ENCODE results near the gene TDP2.

TDP2 gene

DNA sequence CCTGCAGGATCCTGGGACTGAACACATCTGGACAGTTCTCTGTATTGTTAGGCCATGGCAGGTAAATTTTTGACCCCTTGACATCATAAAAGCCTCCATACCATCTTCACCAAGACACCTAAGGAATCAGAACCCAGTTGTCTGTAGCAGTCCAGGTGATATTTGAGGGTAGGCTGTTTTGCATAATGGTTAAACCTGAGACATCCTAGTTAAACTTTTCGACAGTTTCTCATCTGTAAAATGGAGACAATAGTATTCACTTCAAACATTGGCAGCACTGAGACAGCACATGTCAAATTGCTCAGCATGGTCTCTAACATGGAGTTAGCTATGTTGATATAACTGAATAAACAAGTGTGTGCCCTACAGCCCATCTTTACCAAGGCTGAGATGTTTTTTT, 27.5 kb upstream of the TDP2 start:
- TF ChIP-seq SIN3A (IDR thresholded peaks at IDR 0.05; ENCODE audit: borderline replicate concordance, insufficient read depth, low read length): no peak
- no peak for TF ChIP-seq TAF1 (IDR thresholded peaks at IDR 0.05; ENCODE audit: borderline replicate concordance, insufficient read depth, low read length)
- TF ChIP-seq, protein P1, sequence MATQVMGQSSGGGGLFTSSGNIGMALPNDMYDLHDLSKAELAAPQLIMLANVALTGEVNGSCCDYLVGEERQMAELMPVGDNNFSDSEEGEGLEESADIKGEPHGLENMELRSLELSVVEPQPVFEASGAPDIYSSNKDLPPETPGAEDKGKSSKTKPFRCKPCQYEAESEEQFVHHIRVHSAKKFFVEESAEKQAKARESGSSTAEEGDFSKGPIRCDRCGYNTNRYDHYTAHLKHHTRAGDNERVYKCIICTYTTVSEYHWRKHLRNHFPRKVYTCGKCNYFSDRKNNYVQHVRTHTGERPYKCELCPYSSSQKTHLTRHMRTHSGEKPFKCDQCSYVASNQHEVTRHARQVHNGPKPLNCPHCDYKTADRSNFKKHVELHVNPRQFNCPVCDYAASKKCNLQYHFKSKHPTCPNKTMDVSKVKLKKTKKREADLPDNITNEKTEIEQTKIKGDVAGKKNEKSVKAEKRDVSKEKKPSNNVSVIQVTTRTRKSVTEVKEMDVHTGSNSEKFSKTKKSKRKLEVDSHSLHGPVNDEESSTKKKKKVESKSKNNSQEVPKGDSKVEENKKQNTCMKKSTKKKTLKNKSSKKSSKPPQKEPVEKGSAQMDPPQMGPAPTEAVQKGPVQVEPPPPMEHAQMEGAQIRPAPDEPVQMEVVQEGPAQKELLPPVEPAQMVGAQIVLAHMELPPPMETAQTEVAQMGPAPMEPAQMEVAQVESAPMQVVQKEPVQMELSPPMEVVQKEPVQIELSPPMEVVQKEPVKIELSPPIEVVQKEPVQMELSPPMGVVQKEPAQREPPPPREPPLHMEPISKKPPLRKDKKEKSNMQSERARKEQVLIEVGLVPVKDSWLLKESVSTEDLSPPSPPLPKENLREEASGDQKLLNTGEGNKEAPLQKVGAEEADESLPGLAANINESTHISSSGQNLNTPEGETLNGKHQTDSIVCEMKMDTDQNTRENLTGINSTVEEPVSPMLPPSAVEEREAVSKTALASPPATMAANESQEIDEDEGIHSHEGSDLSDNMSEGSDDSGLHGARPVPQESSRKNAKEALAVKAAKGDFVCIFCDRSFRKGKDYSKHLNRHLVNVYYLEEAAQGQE (IDR thresholded peaks at IDR 0.05; ENCODE audit: insufficient read depth in 1 of 2, low read depth in 2 of 2, low read length in 2 of 2): no peak
- no peak for TF ChIP-seq POLR2AphosphoS5 (IDR thresholded peaks at IDR 0.05; ENCODE audit: low read depth, low read length)
- TF ChIP-seq FOXP2 (optimal IDR thresholded peaks at IDR 0.05; ENCODE audit: borderline replicate concordance, extremely low read depth, extremely low read length, insufficient read depth): no peak

DNA sequence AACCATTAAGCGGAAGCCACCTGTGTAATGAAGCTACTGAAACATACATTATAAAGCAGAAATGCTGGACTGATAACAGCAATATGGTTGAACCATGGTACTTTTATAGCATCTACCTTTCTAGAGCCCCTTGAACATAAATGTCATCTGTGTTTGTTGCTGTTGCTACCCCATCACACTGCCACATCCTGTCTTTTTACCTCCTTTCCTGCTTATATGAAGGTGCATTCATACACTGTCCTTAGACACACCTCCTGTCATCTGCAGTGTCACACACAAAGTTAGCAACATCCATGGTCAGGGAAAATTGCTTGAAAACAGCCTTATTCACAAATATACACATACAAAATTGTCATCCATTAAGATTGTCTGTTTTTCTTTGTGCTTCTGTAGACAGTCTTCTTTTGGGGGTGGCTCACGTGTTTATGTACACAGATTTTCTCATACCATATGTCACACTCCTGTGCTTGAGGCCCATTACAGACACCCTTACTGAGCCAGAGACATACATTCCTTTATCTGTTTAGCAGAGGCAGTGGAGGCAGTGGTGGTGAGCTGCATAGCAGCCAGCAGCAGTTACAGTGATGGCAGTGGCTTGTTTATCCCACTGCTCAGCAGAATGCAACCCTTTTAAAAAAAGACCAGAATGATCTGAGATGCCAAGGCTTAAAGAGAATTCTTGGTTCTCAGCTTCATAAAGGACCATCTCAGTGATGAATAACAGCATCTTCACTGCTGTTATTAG, 26.3 kb upstream of the TDP2 start:
- no peak for TF ChIP-seq SIN3A (IDR thresholded peaks at IDR 0.05; ENCODE audit: borderline replicate concordance, insufficient read depth, low read length)
- TF ChIP-seq FOXP2 (optimal IDR thresholded peaks at IDR 0.05; ENCODE audit: borderline replicate concordance, extremely low read depth, extremely low read length, insufficient read depth): no peak
- TF ChIP-seq POLR2AphosphoS5 (IDR thresholded peaks at IDR 0.05; ENCODE audit: low read depth, low read length): no peak
- no peak for TF ChIP-seq TAF1 (IDR thresholded peaks at IDR 0.05; ENCODE audit: borderline replicate concordance, insufficient read depth, low read length)
- TF ChIP-seq, protein P1 (IDR thresholded peaks at IDR 0.05; ENCODE audit: insufficient read depth in 1 of 2, low read depth in 2 of 2, low read length in 2 of 2): no peak

DNA sequence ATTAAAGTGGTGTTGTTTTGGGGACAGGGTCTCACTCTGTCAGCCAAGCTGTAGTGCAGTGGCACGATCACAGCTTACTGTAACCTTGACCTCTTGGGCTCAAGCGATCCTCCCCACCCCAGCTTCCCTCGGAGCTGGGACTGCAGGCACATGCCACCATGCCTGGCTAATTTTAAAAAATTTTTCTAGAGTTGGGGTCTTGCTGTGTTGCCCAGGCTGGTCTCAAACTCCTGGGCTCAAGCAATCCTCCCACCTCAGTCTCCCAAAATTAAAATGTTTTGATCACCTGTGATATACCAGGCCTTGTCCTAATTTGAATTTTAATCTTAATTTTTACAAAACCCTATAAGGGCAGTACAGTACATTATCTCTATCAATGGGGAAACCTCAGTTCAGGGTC, 25.7 kb upstream of the TDP2 start:
- TF ChIP-seq, protein P1 (IDR thresholded peaks at IDR 0.05; ENCODE audit: insufficient read depth in 1 of 2, low read depth in 2 of 2, low read length in 2 of 2): no peak
- TF ChIP-seq FOXP2 (optimal IDR thresholded peaks at IDR 0.05; ENCODE audit: borderline replicate concordance, extremely low read depth, extremely low read length, insufficient read depth): no peak
- TF ChIP-seq POLR2AphosphoS5 (IDR thresholded peaks at IDR 0.05; ENCODE audit: low read depth, low read length): no peak
- no peak for TF ChIP-seq SIN3A (IDR thresholded peaks at IDR 0.05; ENCODE audit: borderline replicate concordance, insufficient read depth, low read length)
- no peak for TF ChIP-seq TAF1 (IDR thresholded peaks at IDR 0.05; ENCODE audit: borderline replicate concordance, insufficient read depth, low read length)

DNA sequence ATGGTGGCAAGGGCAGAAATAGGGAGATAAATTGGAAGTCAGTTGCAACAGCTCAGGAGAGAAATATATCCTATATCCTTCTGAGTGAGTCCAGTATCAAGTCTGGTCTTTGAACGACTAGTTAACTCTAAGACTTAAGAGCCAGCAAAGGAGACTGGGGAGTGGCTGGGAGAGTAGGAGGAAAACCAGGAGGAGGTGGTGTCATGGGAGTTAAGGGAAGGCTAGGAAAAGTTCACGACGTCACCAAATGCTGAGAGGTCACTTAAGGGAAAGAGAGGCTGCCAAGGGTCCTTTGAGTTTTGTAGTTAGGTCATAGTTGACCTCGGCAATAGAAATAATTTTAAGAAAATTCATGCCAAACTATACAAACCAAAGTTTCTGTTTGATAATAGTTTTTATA, 25.3 kb upstream of the TDP2 start:
- TF ChIP-seq FOXP2 (optimal IDR thresholded peaks at IDR 0.05; ENCODE audit: borderline replicate concordance, extremely low read depth, extremely low read length, insufficient read depth) (no peak), SIN3A (IDR thresholded peaks at IDR 0.05; ENCODE audit: borderline replicate concordance, insufficient read depth, low read length) (no peak), POLR2AphosphoS5 (IDR thresholded peaks at IDR 0.05; ENCODE audit: low read depth, low read length) (no peak), TAF1 (IDR thresholded peaks at IDR 0.05; ENCODE audit: borderline replicate concordance, insufficient read depth, low read length) (no peak)
- TF ChIP-seq, protein P1 (IDR thresholded peaks at IDR 0.05; ENCODE audit: insufficient read depth in 1 of 2, low read depth in 2 of 2, low read length in 2 of 2): no peak

Measured in PFSK-1 (cell line).